Uterus (tissue), 4 donors: Measurements from ENCODE around the gene CACNB2. TPM values are rescaled to one million over a fixed set of nuclear protein-coding genes. Genes with fewer than 3 reads are reported as not detected.
"Not testable (repeated sequence)": the region's sequence is repeated elsewhere in the genome, so short reads cannot be mapped to it uniquely, and the experiment has no call there.

Source experiments
- DNase-seq, 2 donors: peaks; one replicate each; pipeline ENCODE4 v3.0.0-alpha.2; 2019 to 2020
- H3K27ac ChIP-seq, 2 donors: fragments of 200-600 bp; sonication (generic); 1 replicate in 1 of 2; 2 replicates in 1 of 2; pipeline ENCODE4 v1.5.1; 2016 to 2018
- H3K27me3 ChIP-seq, 2 donors: fragments of 200-600 bp; sonication (generic); one replicate each; pipeline ENCODE4 v1.5.1; 2018 to 2019; ENCODE audit warnings: control low read depth in 1 of 2
- H3K36me3 ChIP-seq, 2 donors: fragments of 200-600 bp; sonication (generic); one replicate each; pipeline ENCODE4 v1.5.1; 2019; ENCODE audit warnings: control low read depth in 1 of 2
- H3K4me1 ChIP-seq, 2 donors: fragments of 200-600 bp; sonication (generic); one replicate each; pipeline ENCODE4 v1.5.1; 2018 to 2019; ENCODE audit warnings: control low read depth in 1 of 2
- H3K4me3 ChIP-seq, 2 donors: fragments of 200-600 bp; sonication (generic); 1 replicate in 1 of 2; 2 replicates in 1 of 2; pipeline ENCODE4 v1.5.1; 2018 to 2019; ENCODE audit warnings: mild to moderate bottlenecking in 1 of 2
- H3K9me3 ChIP-seq, 2 donors: fragments of 200-600 bp; sonication (generic); one replicate each; pipeline ENCODE4 v1.5.1; 2019; ENCODE audit warnings: control low read depth in 1 of 2
- CTCF ChIP-seq, 4 experiments: fragments of 200-600 bp in 2 of 4; fragments of 450-650 bp in 2 of 4; sonication (generic) in 2 of 4; IDR thresholded peaks; one replicate each; pipeline ENCODE4 v1.5.1; 2016 to 2019; ENCODE audit warnings: antibody characterized with exemption in 4 of 4, mild to moderate bottlenecking in 2 of 4, moderate library complexity in 1 of 4
- POLR2A ChIP-seq, 2 donors: fragments of 450-650 bp; IDR thresholded peaks; one replicate each; pipeline ENCODE4 v1.6.1; 2016; ENCODE audit warnings: antibody characterized with exemption in 2 of 2, mild to moderate bottlenecking in 1 of 2, moderate library complexity in 1 of 2
- intact Hi-C: fragments of 100-400 bp; cut with DNase I; formaldehyde crosslinking; loops from one replicate; pipeline ENCODE4 v1.15.1; 2023; ENCODE audit warnings: low total_unique reads
- total RNA-seq, 4 donors: library from RNA; depleted of rRNA in 3 of 4; stranded (reverse); fragments of >200 nt in 3 of 4; gene quantifications; one replicate each; pipeline versions ENCODE4 v1.1.0 to v1.2.4, GENCODE V29; 2014 to 2023
- donor health status: DM: yes; HTN: yes; CAD: no.

Gene CACNB2
- total RNA-seq, 4 donors from 2014 or later: 19.4 to 33.0 (median 27.0) TPM

- no peak for DNase-seq
- no peak for TF ChIP-seq POLR2A (IDR thresholded peaks at IDR 0.05)
- TF ChIP-seq CTCF (IDR thresholded peaks at IDR 0.05): no peak
- H3K36me3 ChIP-seq: no peaks in the 10 kb centered on the region
- intact Hi-C loops: no loop called here
- H3K27ac ChIP-seq: no peak overlapping the region
- H3K27me3 ChIP-seq: no peaks in the 10 kb centered on the region
- no peaks in the 10 kb centered on the region for H3K4me1 ChIP-seq
- no peaks in the 10 kb centered on the region for H3K9me3 ChIP-seq
- H3K4me3 ChIP-seq: no peak overlapping the region
Observed at GRCh38 chr10:18566177-18566576, 426.0 kb downstream of the CACNB2 start.

- Histone ChIP-seq H3K4me1 (no peaks in the 10 kb centered on the region), H3K36me3 (no peaks in the 10 kb centered on the region), H3K27ac (no peak overlapping the region), H3K27me3 (no peaks in the 10 kb centered on the region), H3K4me3 (no peak overlapping the region), H3K9me3 (no peaks in the 10 kb centered on the region)
- TF ChIP-seq POLR2A (IDR thresholded peaks at IDR 0.05): no peak
- no peak for TF ChIP-seq CTCF (IDR thresholded peaks at IDR 0.05)
- intact Hi-C loops: no loop called here
- DNase-seq: no peak
Observed at GRCh38 chr10:18567343-18567856, 427.2 kb downstream of the CACNB2 start.

GRCh38 chr10:18570386-18570785 is 430.2 kb downstream of the CACNB2 start:
- H3K9me3 ChIP-seq, H3K4me3 ChIP-seq, H3K27ac ChIP-seq, DNase-seq, H3K4me1 ChIP-seq, H3K27me3 ChIP-seq, H3K36me3 ChIP-seq, intact Hi-C loops: not testable (repeated sequence)

GRCh38 chr10:18571076-18571475 is 430.9 kb downstream of the CACNB2 start:
- no peaks in the 10 kb centered on the region for H3K36me3 ChIP-seq
- H3K4me3 ChIP-seq: no peak overlapping the region
- no peak for DNase-seq
- TF ChIP-seq CTCF (IDR thresholded peaks at IDR 0.05): no peak
- no peak for TF ChIP-seq POLR2A (IDR thresholded peaks at IDR 0.05)
- no peak overlapping the region for H3K27ac ChIP-seq
- intact Hi-C loops: no loop called here
- H3K27me3 ChIP-seq: no peaks in the 10 kb centered on the region
- no peaks in the 10 kb centered on the region for H3K4me1 ChIP-seq
- no peaks in the 10 kb centered on the region for H3K9me3 ChIP-seq

GRCh38 chr10:18571780-18572179 is 431.6 kb downstream of the CACNB2 start:
- Histone ChIP-seq H3K36me3 (no peaks in the 10 kb centered on the region), H3K9me3 (no peaks in the 10 kb centered on the region), H3K4me1 (no peaks in the 10 kb centered on the region), H3K4me3 (no peak overlapping the region), H3K27ac (no peak overlapping the region), H3K27me3 (no peaks in the 10 kb centered on the region)
- DNase-seq: no peak
- TF ChIP-seq CTCF (IDR thresholded peaks at IDR 0.05) (no peak), POLR2A (IDR thresholded peaks at IDR 0.05) (no peak)
- intact Hi-C loops: no loop called here

- H3K4me3 ChIP-seq: no peak overlapping the region
- no peak for DNase-seq
- intact Hi-C loops: no loop called here
- H3K27ac ChIP-seq: no peak overlapping the region
- no peaks in the 10 kb centered on the region for H3K27me3 ChIP-seq
- no peaks in the 10 kb centered on the region for H3K36me3 ChIP-seq
- no peaks in the 10 kb centered on the region for H3K4me1 ChIP-seq
- no peaks in the 10 kb centered on the region for H3K9me3 ChIP-seq
- TF ChIP-seq POLR2A (IDR thresholded peaks at IDR 0.05): no peak
- no peak for TF ChIP-seq CTCF (IDR thresholded peaks at IDR 0.05)
Observed at GRCh38 chr10:18572959-18573561, 432.8 kb downstream of the CACNB2 start.
